Right cardiac atrium (tissue), 5 donors: ENCODE measurements around the gene RARA. TPM values are rescaled to one million over a fixed set of nuclear protein-coding genes. Genes with fewer than 3 reads are reported as not detected.

Experiments used
- ATAC-seq, 2 donors: fragments of 200-7000 bp; cut with Tn5 transposase; one replicate each; pipeline versions ENCODE4 v1.8.0 to v1.9.1; 2020; ENCODE audit warnings: moderate library complexity in 2 of 2, mild to moderate bottlenecking in 1 of 2
- DNase-seq, 3 donors: peaks; one replicate each; pipeline ENCODE4 v3.0.0-alpha.2; 2020
- H3K27ac ChIP-seq: one replicate; pipeline ENCODE4 v1.5.1; 2013; ENCODE audit warnings: mild to moderate bottlenecking, low read length, control low read depth, moderate library complexity
- H3K27me3 ChIP-seq: one replicate; pipeline ENCODE4 v1.6.1; 2013; ENCODE audit not compliant: control insufficient read depth, insufficient read depth
- H3K4me1 ChIP-seq: one replicate; pipeline ENCODE4 v1.6.1; 2013; ENCODE audit warnings: low read length; ENCODE audit not compliant: control insufficient read depth, insufficient read depth
- H3K4me3 ChIP-seq: one replicate; pipeline ENCODE4 v1.5.1; 2013; ENCODE audit warnings: low read length, control low read depth
- H3K9me3 ChIP-seq: one replicate; pipeline ENCODE4 v1.6.1; 2013; ENCODE audit warnings: low read length; ENCODE audit not compliant: control insufficient read depth
- WGBS: extraction: QIAGEN DNeasy Blood & Tissue Kit; methylation state at CpG from one replicate; pipeline ENCODE4 v1.1.7; 2013; 5-methylcytosine and 5-hydroxymethylcytosine counted together
- intact Hi-C, 4 donors: fragments of 100-400 bp; cut with DNase I; formaldehyde crosslinking; loops; one replicate each; pipeline versions ENCODE4 v1.11.0 to v1.14.0; 2022 to 2023
- polyA plus RNA-seq: library from polyadenylated mRNA; stranded (reverse); fragments of 200-250 nt; gene quantifications from one replicate; pipeline ENCODE4 v1.2.3, GENCODE V29; 2013
- total RNA-seq, 4 donors: library from RNA; stranded (reverse); fragmentation: NEBNext Ultra II Directional; extraction: Animal tissue kit (Norgen Biotek cat#: 25700); gene quantifications; one replicate each; pipeline ENCODE4 v1.2.1, GENCODE V29; 2021
- donor health status: healthy with polysubstance abuse.
- donor health status: DM: no; HTN: yes; CAD: no.
- donor health status: DM: no; HTN: no; CAD: no.
- donor health status: DM: no; HTN: yes; CAD: no; lungs with severe emphysema.
- donor health status: DM: yes; HTN: yes; CAD: no.

The RARA gene
- total and polyA plus RNA-seq, 5 donors = 26.2 to 39.0 (median 28.3) TPM

GRCh38 chr17:40309949-40310510 lies 1.1 kb downstream of the RARA start:
- 67% methylated on average over 2 of the region's 2 CpGs for WGBS
- H3K4me3 ChIP-seq = peak overlapping the region; percentile 64
- H3K27me3 ChIP-seq = no peaks in the 10 kb centered on the region
- intact Hi-C loops = loop anchor here (5.0 to 10.0 kb wide), 4 partner anchors 37 to 225 kb away; partner anchors contain the start of gene TOP2A (in 1 of the 4)
- ATAC-seq = peak in 1 of 2 donors; percentile 14
- no peaks in the 10 kb centered on the region for H3K9me3 ChIP-seq
- peaks cover 47% of the 10 kb centered on the region for H3K4me1 ChIP-seq
- H3K27ac ChIP-seq = peak overlapping the region; percentile 96
- peak in 2 of 3 donors; percentile 59 to 74 for DNase-seq

GRCh38 chr17:40310882-40311391 lies 2.0 kb downstream of the RARA start:
- no peaks in the 10 kb centered on the region for H3K9me3 ChIP-seq
- DNase-seq = peak in 2 of 3 donors; percentile 78 to 79
- 48% methylated on average over 7 of the region's 7 CpGs for WGBS
- intact Hi-C loops = loop anchor here in 1 of 4 donors (5.0 kb wide), 1 partner anchor 36 kb away; no protein-coding TSS in a partner anchor
- peaks cover 47% of the 10 kb centered on the region for H3K4me1 ChIP-seq
- peak overlapping the region; percentile 96 for H3K27ac ChIP-seq
- peak; percentile 53 to 65 for ATAC-seq
- no peaks in the 10 kb centered on the region for H3K27me3 ChIP-seq
- H3K4me3 ChIP-seq = no peak overlapping the region

DNA sequence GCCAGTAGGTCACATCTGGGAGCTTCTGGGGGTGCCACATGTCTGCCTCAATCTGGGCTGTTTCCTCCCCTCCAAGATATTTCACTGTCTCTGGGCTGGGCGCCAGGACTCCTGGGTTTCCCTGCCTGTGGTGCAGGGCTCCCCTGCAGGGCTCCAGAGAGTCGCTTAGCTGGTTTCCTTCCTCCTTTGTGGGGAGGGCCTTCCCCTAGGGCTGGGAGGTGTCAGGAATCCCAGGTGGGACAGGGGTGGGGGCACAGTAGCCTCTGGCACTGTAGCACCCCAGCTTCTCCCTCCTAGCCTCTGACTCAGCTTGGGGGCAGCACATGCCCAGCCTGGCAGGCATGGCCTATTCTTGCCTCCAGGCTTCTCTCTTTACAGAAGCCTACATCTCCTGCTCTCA lies 2.6 kb downstream of the RARA start:
- no peak overlapping the region for H3K4me3 ChIP-seq
- intact Hi-C loops = loop anchor here in 1 of 4 donors (5.0 kb wide), 1 partner anchor 36 kb away; no protein-coding TSS in a partner anchor
- H3K27me3 ChIP-seq = no peaks in the 10 kb centered on the region
- ATAC-seq (peak; percentile 15 to 28), DNase-seq (peak; percentile 69 to 88 (median 88))
- peaks cover 47% of the 10 kb centered on the region for H3K4me1 ChIP-seq
- H3K9me3 ChIP-seq = no peaks in the 10 kb centered on the region
- H3K27ac ChIP-seq = peak overlapping the region; percentile 96
- 22% methylated on average over 2 of the region's 2 CpGs for WGBS

GRCh38 chr17:40312131-40312731 lies 3.3 kb downstream of the RARA start:
- Histone ChIP-seq H3K27ac (peak overlapping the region; percentile 96), H3K9me3 (no peaks in the 10 kb centered on the region), H3K27me3 (no peaks in the 10 kb centered on the region), H3K4me3 (no peak overlapping the region), H3K4me1 (peaks cover 50% of the 10 kb centered on the region)
- DNase-seq (peak in 2 of 3 donors; percentile 82 to 83), ATAC-seq (peak; percentile 7 to 40)
- 34% methylated on average over 7 of the region's 7 CpGs for WGBS
- intact Hi-C loops = loop anchor here in 1 of 4 donors (5.0 kb wide), 1 partner anchor 35 kb away; no protein-coding TSS in a partner anchor

DNA sequence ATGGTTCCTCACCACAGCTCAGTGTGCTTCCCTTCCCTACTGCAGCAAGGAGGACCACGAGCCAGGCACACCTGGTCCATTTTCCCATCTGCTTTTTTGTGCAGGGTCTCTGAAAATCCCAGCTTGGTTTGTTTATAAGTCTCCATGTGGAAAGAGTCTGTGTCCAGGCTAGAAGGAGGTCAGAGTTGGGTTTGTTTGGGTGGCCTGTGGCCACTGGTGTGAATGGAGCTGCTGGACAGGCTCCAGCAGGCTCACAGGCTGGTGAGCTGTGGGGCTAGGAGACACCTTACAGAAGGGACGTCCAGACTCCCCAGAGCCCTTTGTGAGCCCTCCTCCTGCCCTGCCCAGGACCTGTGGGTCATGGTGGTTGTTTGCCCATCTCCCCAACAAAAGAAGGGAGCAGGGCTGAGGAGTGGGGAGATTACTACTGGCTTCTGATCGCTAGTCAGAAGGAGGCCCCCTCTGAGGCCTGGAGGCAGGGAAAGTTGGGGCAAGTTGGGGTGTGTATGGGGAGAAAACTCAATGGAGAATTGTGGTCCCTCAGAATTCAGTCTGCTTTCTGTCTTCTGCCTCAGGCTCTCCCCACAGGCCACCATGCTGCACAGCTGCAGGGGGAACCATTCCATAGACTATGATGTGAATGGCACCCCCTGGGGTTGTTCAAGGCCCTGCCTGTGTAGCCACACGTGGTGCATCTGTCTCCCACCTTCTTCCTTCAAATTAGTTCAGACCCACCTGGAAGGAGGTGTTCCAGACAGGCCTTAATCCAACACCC lies 4.1 kb downstream of the RARA start:
- Histone ChIP-seq H3K27ac (peak overlapping the region; percentile 96), H3K4me1 (peaks cover 48% of the 10 kb centered on the region), H3K4me3 (no peak overlapping the region), H3K9me3 (no peaks in the 10 kb centered on the region), H3K27me3 (no peaks in the 10 kb centered on the region)
- 58% methylated on average over 4 of the region's 4 CpGs for WGBS
- ATAC-seq (no peak), DNase-seq (no peak)
- intact Hi-C loops = loop anchor here in 1 of 4 donors (5.0 kb wide), 1 partner anchor 34 kb away; no protein-coding TSS in a partner anchor

- Histone ChIP-seq H3K27ac (peak overlapping the region; percentile 96), H3K9me3 (no peaks in the 10 kb centered on the region), H3K27me3 (no peaks in the 10 kb centered on the region), H3K4me3 (no peak overlapping the region), H3K4me1 (peaks cover 48% of the 10 kb centered on the region)
- DNase-seq (no peak), ATAC-seq (no peak)
- intact Hi-C loops = loop anchor here in 1 of 4 donors (5.0 kb wide), 1 partner anchor 33 kb away; no protein-coding TSS in a partner anchor
- WGBS = 57% methylated on average over 7 of the region's 7 CpGs
Observed at GRCh38 chr17:40313668-40314583, 4.9 kb downstream of the RARA start.

DNA sequence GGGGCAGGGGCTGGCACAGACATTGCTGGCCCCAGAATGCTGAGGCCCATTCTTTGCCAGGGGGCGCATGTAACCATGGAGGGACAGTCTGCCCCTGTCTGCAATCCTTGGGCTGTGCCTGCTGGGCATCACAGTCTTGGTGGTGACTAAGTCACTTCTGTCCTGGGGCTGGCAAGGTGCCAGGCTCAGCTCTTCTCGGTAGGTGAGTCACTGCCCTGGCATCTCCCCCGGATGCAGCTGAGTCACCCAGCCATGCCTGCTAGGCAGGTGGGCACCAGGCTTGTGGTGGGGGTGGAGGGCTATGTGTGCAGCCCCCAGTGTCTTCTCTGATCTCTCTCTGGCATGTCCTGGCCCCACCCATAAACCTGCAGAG lies 5.6 kb downstream of the RARA start:
- peak overlapping the region; percentile 59 for H3K27ac ChIP-seq
- no peaks in the 10 kb centered on the region for H3K9me3 ChIP-seq
- no peaks in the 10 kb centered on the region for H3K27me3 ChIP-seq
- H3K4me1 ChIP-seq = peaks cover 46% of the 10 kb centered on the region
- WGBS = 40% methylated on average over 3 of the region's 3 CpGs
- DNase-seq (peak; percentile 89 to 91 (median 89)), ATAC-seq (peak in 1 of 2 donors; percentile 3)
- intact Hi-C loops = loop anchor here in 1 of 4 donors (5.0 kb wide), 1 partner anchor 33 kb away; no protein-coding TSS in a partner anchor
- H3K4me3 ChIP-seq = no peak overlapping the region

GRCh38 chr17:40315206-40315605 lies 6.2 kb downstream of the RARA start:
- WGBS = 80% methylated on average over 3 of the region's 3 CpGs
- ATAC-seq (no peak), DNase-seq (no peak)
- H3K27me3 ChIP-seq = no peaks in the 10 kb centered on the region
- peaks cover 45% of the 10 kb centered on the region for H3K4me1 ChIP-seq
- intact Hi-C loops = no loop called here
- no peaks in the 10 kb centered on the region for H3K9me3 ChIP-seq
- H3K27ac ChIP-seq = peak overlapping the region; percentile 45
- no peak overlapping the region for H3K4me3 ChIP-seq

DNA sequence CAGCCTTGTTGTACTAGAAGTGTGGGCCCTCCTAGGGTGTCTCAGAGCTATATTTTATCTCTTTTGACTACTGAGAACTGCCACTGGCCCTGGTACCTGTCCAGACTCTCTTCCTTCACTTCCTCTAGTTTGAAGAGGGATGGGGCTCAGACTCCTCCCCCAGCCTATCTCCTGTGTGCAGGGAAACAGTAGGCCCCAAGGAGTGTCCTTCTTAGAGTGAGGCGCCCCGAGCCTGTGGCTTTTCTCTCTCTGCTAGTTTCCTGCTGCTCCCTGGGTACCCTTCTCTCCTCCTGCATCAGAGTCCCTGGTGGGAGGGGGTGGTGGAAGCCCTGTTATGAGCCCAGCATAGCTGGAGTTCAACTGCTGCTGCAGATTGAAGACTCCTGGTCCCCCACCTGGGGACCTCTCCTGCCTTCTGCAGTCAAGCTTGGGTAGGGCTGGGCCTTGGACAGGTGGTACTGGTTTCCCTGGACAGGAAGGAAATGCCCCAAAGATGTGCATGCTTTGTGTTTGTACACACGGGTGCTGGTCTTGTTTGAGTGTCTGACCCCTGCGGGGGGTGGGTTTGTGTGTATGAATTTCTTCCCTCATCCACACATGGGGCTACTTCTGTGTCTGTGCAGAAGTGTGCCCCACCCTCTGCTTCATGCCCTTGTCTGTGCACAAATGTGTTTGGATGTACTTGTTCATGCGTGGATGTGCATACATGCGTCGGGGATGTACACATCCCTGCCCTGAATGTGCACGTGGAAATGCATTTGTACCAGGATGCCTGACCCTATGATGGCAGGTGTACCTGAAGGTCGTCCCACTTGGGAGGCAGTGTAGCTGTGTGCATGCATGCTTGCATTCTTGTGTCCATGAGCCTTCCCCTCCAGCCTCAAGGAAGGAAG lies 6.9 kb downstream of the RARA start:
- intact Hi-C loops = no loop called here
- ATAC-seq = no peak
- H3K9me3 ChIP-seq = no peaks in the 10 kb centered on the region
- 43% methylated on average over 9 of the region's 9 CpGs for WGBS
- H3K27me3 ChIP-seq = no peaks in the 10 kb centered on the region
- H3K4me3 ChIP-seq = no peak overlapping the region
- H3K27ac ChIP-seq = peak overlapping the region; percentile 45
- H3K4me1 ChIP-seq = peaks cover 50% of the 10 kb centered on the region
- peak in 1 of 3 donors; percentile 29 for DNase-seq
